Limb (tissue), 2 donors: ENCODE measurements around the gene EIF4A2.
A peak's percentile ranks its signal among the peaks of the same experiment; 100 is the strongest.
"Not testable (repeated sequence)": the region's sequence is repeated elsewhere in the genome, so short reads cannot be mapped to it uniquely, and the experiment has no call there.

ENCODE experiments used
- DNase-seq, 2 donors: peaks; one replicate each; pipeline ENCODE4 v3.0.0-alpha.2; 2016; ENCODE audit errors: extremely low spot score in 2 of 2

EIF4A2 gene

GRCh38 chr3:186784820-186785494 lies 1.6 kb downstream of the EIF4A2 start:
- DNase-seq, result no peak

- DNase-seq, result no peak
Measured at GRCh38 chr3:186785495-186786018, 2.2 kb downstream of the EIF4A2 start.

- no peak for DNase-seq
Measured at GRCh38 chr3:186786922-186787321, 3.5 kb downstream of the EIF4A2 start.

GRCh38 chr3:186787642-186788481 lies 4.5 kb downstream of the EIF4A2 start:
- DNase-seq, result no peak

GRCh38 chr3:186788482-186789370 lies 5.3 kb downstream of the EIF4A2 start:
- no peak for DNase-seq

- no peak for DNase-seq
Measured at GRCh38 chr3:186789554-186790260, 6.3 kb downstream of the EIF4A2 start.

- DNase-seq, result no peak
Measured at GRCh38 chr3:186790261-186790981, 7.0 kb downstream of the EIF4A2 start.

GRCh38 chr3:186798239-186798874 lies 15.0 kb downstream of the EIF4A2 start:
- DNase-seq, result no peak

GRCh38 chr3:186800285-186800684 lies 16.9 kb downstream of the EIF4A2 start:
- DNase-seq, result no peak

GRCh38 chr3:186802701-186803100 lies 19.3 kb downstream of the EIF4A2 start:
- DNase-seq, result no peak

- not testable (repeated sequence) for DNase-seq
Measured at GRCh38 chr3:186803447-186803846, 20.1 kb downstream of the EIF4A2 start.

GRCh38 chr3:186806089-186807055 lies 23.0 kb downstream of the EIF4A2 start, which contains the start of gene RFC4:
RFC4 (minus strand) TSS chr3:186806482; CDS start chr3:186804713, 1,769 bp downstream.
- DNase-seq, result peak; percentile 78 to 91

- no peak for DNase-seq
Measured at GRCh38 chr3:186807231-186807630, 23.9 kb downstream of the EIF4A2 start.

GRCh38 chr3:186810336-186810996 lies 27.1 kb downstream of the EIF4A2 start:
- DNase-seq, result no peak

- not testable (repeated sequence) for DNase-seq
Measured at GRCh38 chr3:186811313-186811712, 27.9 kb downstream of the EIF4A2 start.

- DNase-seq, result no peak
Measured at GRCh38 chr3:186814100-186814499, 30.7 kb downstream of the EIF4A2 start.

- no peak for DNase-seq
Measured at GRCh38 chr3:186815435-186815834, 32.1 kb downstream of the EIF4A2 start.

- DNase-seq, result no peak
Measured at GRCh38 chr3:186818516-186818915, 35.1 kb downstream of the EIF4A2 start.
